Measurements from ENCODE around the gene TOLLIP.

GRCh38 chr11:1310318-1310687, 871 bp upstream of the TOLLIP start:
- TF ChIP-seq YY1 (IDR thresholded peaks at IDR 0.05; ENCODE audit: low read depth) (no peak), TCF12 (IDR thresholded peaks at IDR 0.05; ENCODE audit: low read depth) (no peak), FOXM1 (IDR thresholded peaks at IDR 0.05; ENCODE audit: borderline replicate concordance, low read depth) (no peak), MAX (IDR thresholded peaks at IDR 0.05) (no peak), EGR1 (IDR thresholded peaks at IDR 0.05) (no peak), TAF1 (IDR thresholded peaks at IDR 0.05; ENCODE audit: low read depth) (no peak), CEBPB (IDR thresholded peaks at IDR 0.05) (no peak), REST (IDR thresholded peaks at IDR 0.05; ENCODE audit: low read depth) (no peak), CREB1 (IDR thresholded peaks at IDR 0.05; ENCODE audit: low read depth) (no peak), RAD21 (IDR thresholded peaks at IDR 0.05; ENCODE audit: low read depth) (no peak)

Data from Ishikawa (cell line).